ENCODE measurements around the gene FAIM2. TPM values are rescaled to one million over a fixed set of nuclear protein-coding genes. Genes with fewer than 3 reads are reported as not detected.

FAIM2 gene
- polyA plus RNA-seq, 2 of the 4 experiments (the other 2 are of a cell fraction): 0.23 TPM; not detected in 1

- CTCF ChIA-PET: interaction anchor here (1.1 to 7.7 kb wide), 6 partner anchors 13 to 314 kb away, joined by 4 to 193 read pairs (median 6); partner anchors contain the start of gene AQP5
Observed at GRCh38 chr12:49950273-49951251, 46.9 kb upstream of the FAIM2 start, which contains the start of gene AQP2. Gene AQP2 (plus strand): TSS chr12:49950737. CDS start chr12:49950831, 94 bp downstream.

GRCh38 chr12:49949866-49950265 lies 46.2 kb upstream of the FAIM2 start:
- DNase-seq (ENCODE audit: low read depth in 1 of 2, low spot score in 1 of 2) (no peak), FAIRE-seq (no peak), ATAC-seq (no peak)
- Histone ChIP-seq H3K9me3 (no peaks in the 10 kb centered on the region), H3K4me1 (0 out of 3 replicates have a peak, but pooled peaks cover 7% of the 10 kb centered on the region), H3K4me2 (no peak overlapping the region), H3K27ac (no peak overlapping the region), H3K4me3 (no peak overlapping the region)
- 88% methylated on average over 3 of the region's 3 CpGs for WGBS (ENCODE audit: missing lambda C conversion rate)
- ChIA-PET CTCF (interaction anchor here (1.1 to 7.7 kb wide), 6 partner anchors 14 to 313 kb away, joined by 4 to 193 read pairs (median 6); partner anchors contain the start of gene AQP5), POLR2A (no interaction called here)
- TF ChIP-seq MYC (IDR thresholded peaks at IDR 0.05; ENCODE audit: borderline replicate concordance, low read length) (no peak), NPAS2 (CRISPR knock-in tag; IDR thresholded peaks at IDR 0.05; ENCODE audit: borderline replicate concordance) (no peak), E2F6 (IDR thresholded peaks at IDR 0.05; ENCODE audit: borderline replicate concordance, low read depth) (no peak), MAZ (IDR thresholded peaks at IDR 0.05; ENCODE audit: borderline replicate concordance, low read depth, low read length) (no peak), ATOH8 (CRISPR knock-in tag; IDR thresholded peaks at IDR 0.05; ENCODE audit: low read depth) (no peak), JUNB (IDR thresholded peaks at IDR 0.05) (no peak), BHLHE40 (IDR thresholded peaks at IDR 0.05; ENCODE audit: low read depth, low read length) (no peak), ESRRA (IDR thresholded peaks at IDR 0.05; ENCODE audit: borderline replicate concordance, low read length) (no peak), HDAC2 (IDR thresholded peaks at IDR 0.05) (no peak), KDM1A (IDR thresholded peaks at IDR 0.05; ENCODE audit: low read depth) (no peak), ZFP36 (IDR thresholded peaks at IDR 0.05; ENCODE audit: borderline replicate concordance, partially characterized antibody) (no peak), RAD21 (conservative IDR thresholded peaks at IDR 0.05 in 1 of 2, IDR thresholded peaks at IDR 0.05 in 1 of 2) (no peak), POLR2A (IDR thresholded peaks at IDR 0.05; ENCODE audit: low read length) (no peak), HOXB13 (CRISPR knock-in tag; IDR thresholded peaks at IDR 0.05; ENCODE audit: low read depth) (no peak), USF2 (IDR thresholded peaks at IDR 0.05) (no peak)

More at GRCh38 chr12:49950273-49951251, 46.9 kb upstream of the FAIM2 start, which contains the start of gene AQP2:
- H3K9me3 ChIP-seq: no peaks in the 10 kb centered on the region
- 76% methylated on average over 25 of the region's 32 CpGs for WGBS (ENCODE audit: missing lambda C conversion rate)
- FAIRE-seq (no peak), DNase-seq (ENCODE audit: low read depth in 1 of 2, low spot score in 1 of 2) (no peak), ATAC-seq (no peak)
- 0 out of 3 replicates have a peak, but pooled peaks cover 4% of the 10 kb centered on the region for H3K4me1 ChIP-seq
- no peak within 1 kb of the TSS for H3K4me2 ChIP-seq
- TF ChIP-seq CHD4 (IDR thresholded peaks at IDR 0.05; ENCODE audit: borderline replicate concordance) (no peak), ESRRA (IDR thresholded peaks at IDR 0.05; ENCODE audit: borderline replicate concordance, low read length) (no peak), HEYL (CRISPR knock-in tag; IDR thresholded peaks at IDR 0.05) (no peak), RARB (CRISPR knock-in tag; IDR thresholded peaks at IDR 0.05) (no peak), FOSL2 (IDR thresholded peaks at IDR 0.05) (no peak), FOSL2 (CRISPR knock-in tag; IDR thresholded peaks at IDR 0.05) (no peak), BHLHE40 (IDR thresholded peaks at IDR 0.05; ENCODE audit: low read depth, low read length) (no peak), TP53 (CRISPR knock-in tag; IDR thresholded peaks at IDR 0.05) (no peak), JUNB (IDR thresholded peaks at IDR 0.05) (no peak), ATOH8 (CRISPR knock-in tag; IDR thresholded peaks at IDR 0.05; ENCODE audit: low read depth) (no peak), NFE2L2 (conservative IDR thresholded peaks at IDR 0.05; ENCODE audit: low read length) (no peak), HMGXB4 (CRISPR knock-in tag; IDR thresholded peaks at IDR 0.05; ENCODE audit: borderline replicate concordance) (no peak), FOSB (CRISPR knock-in tag; IDR thresholded peaks at IDR 0.05) (no peak), KDM5A (IDR thresholded peaks at IDR 0.05) (no peak), JUN (IDR thresholded peaks at IDR 0.05) (no peak), E2F6 (IDR thresholded peaks at IDR 0.05; ENCODE audit: borderline replicate concordance, low read depth) (no peak), HES2 (IDR thresholded peaks at IDR 0.05) (no peak), EHF (CRISPR knock-in tag; IDR thresholded peaks at IDR 0.05) (no peak), ZNF302 (CRISPR knock-in tag; IDR thresholded peaks at IDR 0.05) (no peak)
- POLR2A ChIA-PET: no interaction called here
- H3K4me3 ChIP-seq: no peak within 1 kb of the TSS
- H3K27ac ChIP-seq: no peak within 1 kb of the TSS

All from A549 (cell line).